Astrocyte (in vitro differentiated cells and primary cell): ENCODE data around the gene HECW1. TPM values are rescaled to one million over a fixed set of nuclear protein-coding genes. Genes with fewer than 3 reads are reported as not detected.

Experiments
- DNase-seq: peaks from one replicate; pipeline ENCODE4 v3.0.0-alpha.2; 2010; ENCODE audit warnings: low read depth
- FAIRE-seq: peaks from 2 replicates; lab custom pipeline; 2011; peaks lifted over from hg19 to GRCh38; lab: Jason Lieb, UNC
- H2AFZ ChIP-seq: 2 replicates; pipeline ENCODE4 v1.6.0; 2012; ENCODE audit warnings: low read depth, low read length, inconsistent platforms
- H3K27ac ChIP-seq: 2 replicates; pipeline ENCODE4 v1.5.1; 2011; ENCODE audit warnings: low read depth, low read length, inconsistent platforms
- H3K27me3 ChIP-seq: 2 replicates; pipeline ENCODE4 v1.6.0; 2011; ENCODE audit warnings: low read length, inconsistent platforms; ENCODE audit not compliant: insufficient read depth
- H3K36me3 ChIP-seq: 2 replicates; pipeline ENCODE4 v1.5.1; 2011; ENCODE audit warnings: low read length, inconsistent platforms; ENCODE audit not compliant: insufficient read depth
- H3K4me1 ChIP-seq: 2 replicates; pipeline ENCODE4 v1.5.1; 2011; ENCODE audit warnings: low read length, inconsistent platforms; ENCODE audit not compliant: insufficient read depth
- H3K4me2 ChIP-seq: 2 replicates; pipeline ENCODE4 v1.6.0; 2012; ENCODE audit warnings: low read length, inconsistent platforms
- H3K4me3 ChIP-seq: 2 replicates; pipeline ENCODE4 v1.5.1; 2011; ENCODE audit warnings: low read depth, mild to moderate bottlenecking, low read length, inconsistent platforms; ENCODE audit not compliant: insufficient read depth
- H3K79me2 ChIP-seq: 2 replicates; pipeline ENCODE4 v1.6.0; 2012; ENCODE audit warnings: mild to moderate bottlenecking, low read length, inconsistent platforms; ENCODE audit not compliant: insufficient read depth
- H3K9ac ChIP-seq: 2 replicates; pipeline ENCODE4 v1.6.0; 2012; ENCODE audit warnings: mild to moderate bottlenecking, low read length, inconsistent platforms
- H3K9me3 ChIP-seq: 2 replicates; pipeline ENCODE4 v1.5.1; 2012; ENCODE audit warnings: low read depth, mild to moderate bottlenecking, low read length, inconsistent platforms; ENCODE audit not compliant: insufficient read depth
- H4K20me1 ChIP-seq: 2 replicates; pipeline ENCODE4 v1.6.0; 2012; ENCODE audit warnings: low read length, inconsistent platforms; ENCODE audit not compliant: insufficient read depth
- H3K27ac Mint-ChIP-seq: one replicate; pipeline ENCODE4 v1.8.0; 2021; ENCODE audit warnings: mild to moderate bottlenecking, mixed read lengths; ENCODE audit not compliant: unreplicated experiment
- H3K27me3 Mint-ChIP-seq: one replicate; pipeline ENCODE4 v1.8.0; 2021; ENCODE audit warnings: low read depth, mixed read lengths; ENCODE audit not compliant: unreplicated experiment
- H3K36me3 Mint-ChIP-seq: one replicate; pipeline ENCODE4 v1.8.0; 2021; ENCODE audit warnings: low read depth, mixed read lengths; ENCODE audit not compliant: unreplicated experiment
- H3K4me1 Mint-ChIP-seq: one replicate; pipeline ENCODE4 v1.8.0; 2021; ENCODE audit warnings: low read depth, mixed read lengths; ENCODE audit not compliant: unreplicated experiment
- H3K4me3 Mint-ChIP-seq: one replicate; pipeline ENCODE4 v1.8.0; 2021; ENCODE audit warnings: mild to moderate bottlenecking, moderate library complexity, mixed read lengths; ENCODE audit not compliant: unreplicated experiment
- H3K9me3 Mint-ChIP-seq: one replicate; pipeline ENCODE4 v1.8.0; 2021; ENCODE audit warnings: mild to moderate bottlenecking, mixed read lengths; ENCODE audit not compliant: unreplicated experiment
- EZH2 ChIP-seq: IDR thresholded peaks from 2 replicates; pipeline ENCODE4 v1.6.1; 2012; ENCODE audit warnings: mild to moderate bottlenecking, low read length, inconsistent platforms; ENCODE audit not compliant: insufficient read depth
- total RNA-seq: library from RNA; stranded (reverse); gene quantifications from 2 replicates; pipeline ENCODE4 v1.2.1, GENCODE V29; 2021
- TF ChIP-seq, protein P1 (sequence below): IDR thresholded peaks from 2 replicates; pipeline ENCODE4 v1.5.1; 2011; ENCODE audit warnings: low read depth, mild to moderate bottlenecking, inconsistent platforms, low read length, moderate library complexity; ENCODE audit not compliant: insufficient read depth

HECW1 gene
- total RNA-seq, 1 donor from 2014 or later = 3.3 TPM

DNA sequence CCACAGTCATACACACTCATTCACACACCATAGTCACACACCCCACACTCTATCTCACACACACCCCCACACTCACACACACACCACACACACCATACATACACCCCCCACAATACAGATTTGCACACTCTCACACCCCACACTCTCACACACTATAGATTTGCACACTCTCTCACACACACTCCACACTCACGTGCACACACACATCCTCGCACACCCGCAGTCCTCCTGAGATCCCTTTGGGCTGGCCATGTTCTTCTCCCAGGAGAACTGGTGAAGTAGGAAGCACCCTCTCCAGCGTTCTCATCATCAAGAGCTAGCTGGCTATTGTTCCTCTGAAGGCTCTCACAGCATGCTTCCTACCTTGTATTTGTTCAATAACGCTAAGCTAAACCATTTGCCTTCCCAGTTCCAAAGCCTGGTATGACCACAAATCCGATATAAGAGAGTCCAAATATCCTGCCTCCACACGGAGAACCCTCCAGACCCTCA lies 86.2 kb downstream of the HECW1 start:
- H3K4me1 ChIP-seq = peaks cover 13% of the 10 kb centered on the region
- no peak for TF ChIP-seq EZH2
- TF ChIP-seq, protein P1, sequence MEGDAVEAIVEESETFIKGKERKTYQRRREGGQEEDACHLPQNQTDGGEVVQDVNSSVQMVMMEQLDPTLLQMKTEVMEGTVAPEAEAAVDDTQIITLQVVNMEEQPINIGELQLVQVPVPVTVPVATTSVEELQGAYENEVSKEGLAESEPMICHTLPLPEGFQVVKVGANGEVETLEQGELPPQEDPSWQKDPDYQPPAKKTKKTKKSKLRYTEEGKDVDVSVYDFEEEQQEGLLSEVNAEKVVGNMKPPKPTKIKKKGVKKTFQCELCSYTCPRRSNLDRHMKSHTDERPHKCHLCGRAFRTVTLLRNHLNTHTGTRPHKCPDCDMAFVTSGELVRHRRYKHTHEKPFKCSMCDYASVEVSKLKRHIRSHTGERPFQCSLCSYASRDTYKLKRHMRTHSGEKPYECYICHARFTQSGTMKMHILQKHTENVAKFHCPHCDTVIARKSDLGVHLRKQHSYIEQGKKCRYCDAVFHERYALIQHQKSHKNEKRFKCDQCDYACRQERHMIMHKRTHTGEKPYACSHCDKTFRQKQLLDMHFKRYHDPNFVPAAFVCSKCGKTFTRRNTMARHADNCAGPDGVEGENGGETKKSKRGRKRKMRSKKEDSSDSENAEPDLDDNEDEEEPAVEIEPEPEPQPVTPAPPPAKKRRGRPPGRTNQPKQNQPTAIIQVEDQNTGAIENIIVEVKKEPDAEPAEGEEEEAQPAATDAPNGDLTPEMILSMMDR = no peak
- no peaks in the 10 kb centered on the region for H4K20me1 ChIP-seq
- no peaks in the 10 kb centered on the region for H3K79me2 ChIP-seq
- peak overlapping the region; percentile 5 for H3K4me3 ChIP-seq
- H3K36me3 ChIP-seq = no peaks in the 10 kb centered on the region
- H2AFZ ChIP-seq = peak overlapping the region; percentile 77
- peak overlapping the region; percentile 28 for H3K27ac ChIP-seq
- no peaks in the 10 kb centered on the region for H3K27me3 ChIP-seq
- FAIRE-seq (no peak), DNase-seq (no peak)
- peak overlapping the region; percentile 12 for H3K9ac ChIP-seq
- Mint-ChIP-seq H3K36me3 (no peaks in the 10 kb centered on the region), H3K27me3 (no peaks in the 10 kb centered on the region), H3K4me1 (peaks cover 6% of the 10 kb centered on the region), H3K27ac (no peak overlapping the region), H3K4me3 (no peak overlapping the region), H3K9me3 (no peaks in the 10 kb centered on the region)
- peak overlapping the region; percentile 60 for H3K4me2 ChIP-seq
- no peaks in the 10 kb centered on the region for H3K9me3 ChIP-seq

GRCh38 chr7:43199371-43200160 lies 87.1 kb downstream of the HECW1 start:
- no peak for TF ChIP-seq EZH2
- TF ChIP-seq, protein P1 = no peak
- Histone ChIP-seq H3K9me3 (no peaks in the 10 kb centered on the region), H3K27ac (peak overlapping the region; percentile 54), H3K9ac (no peak overlapping the region), H3K79me2 (no peaks in the 10 kb centered on the region), H3K4me1 (peaks cover 16% of the 10 kb centered on the region), H2AFZ (no peak overlapping the region), H3K27me3 (no peaks in the 10 kb centered on the region), H3K36me3 (no peaks in the 10 kb centered on the region), H3K4me3 (peak overlapping the region; percentile 5), H4K20me1 (no peaks in the 10 kb centered on the region), H3K4me2 (peak overlapping the region; percentile 60)
- H3K27me3 Mint-ChIP-seq = no peaks in the 10 kb centered on the region
- FAIRE-seq (no peak), DNase-seq (no peak)
- H3K9me3 Mint-ChIP-seq = peaks cover 2% of the 10 kb centered on the region
- no peak overlapping the region for H3K27ac Mint-ChIP-seq
- H3K4me1 Mint-ChIP-seq = peaks cover 6% of the 10 kb centered on the region
- H3K4me3 Mint-ChIP-seq = no peak overlapping the region
- H3K36me3 Mint-ChIP-seq = no peaks in the 10 kb centered on the region

DNA sequence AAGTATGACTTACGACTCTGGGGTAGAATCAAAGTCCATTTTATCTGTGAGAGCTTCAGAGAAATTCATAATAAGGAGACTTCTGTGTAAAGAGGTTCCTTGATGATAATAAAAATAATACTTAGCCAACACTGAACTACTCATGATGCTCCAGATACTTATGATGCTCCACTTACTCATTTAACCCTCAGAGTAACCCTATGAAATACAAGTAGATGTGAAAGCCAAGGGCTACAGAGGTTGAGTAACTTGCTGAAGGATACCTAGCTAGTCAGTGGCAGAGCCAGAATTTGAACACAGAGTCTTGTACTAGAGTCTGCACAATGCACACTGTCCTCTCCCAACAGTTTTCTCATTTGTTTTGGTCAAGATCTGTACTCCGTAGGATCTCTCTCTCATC lies 89.5 kb downstream of the HECW1 start:
- Histone ChIP-seq H3K79me2 (no peaks in the 10 kb centered on the region), H3K4me3 (no peak overlapping the region), H4K20me1 (no peaks in the 10 kb centered on the region), H3K27ac (no peak overlapping the region), H3K27me3 (no peaks in the 10 kb centered on the region), H3K9ac (no peak overlapping the region), H3K9me3 (no peaks in the 10 kb centered on the region), H3K36me3 (no peaks in the 10 kb centered on the region), H3K4me1 (peaks cover 17% of the 10 kb centered on the region), H3K4me2 (no peak overlapping the region), H2AFZ (no peak overlapping the region)
- FAIRE-seq = no peak
- no peaks in the 10 kb centered on the region for H3K36me3 Mint-ChIP-seq
- peaks cover 2% of the 10 kb centered on the region for H3K4me1 Mint-ChIP-seq
- H3K27ac Mint-ChIP-seq = no peak overlapping the region
- no peak overlapping the region for H3K4me3 Mint-ChIP-seq
- no peaks in the 10 kb centered on the region for H3K27me3 Mint-ChIP-seq
- TF ChIP-seq EZH2 = no peak
- TF ChIP-seq, protein P1 = no peak
- DNase-seq = no peak
- H3K9me3 Mint-ChIP-seq = peaks cover 2% of the 10 kb centered on the region
